ENCODE measurements around the gene RELN.

The RELN gene

GRCh38 chr7:103613655-103614642 lies 375.5 kb downstream of the RELN start:
- Histone ChIP-seq H3K4me2 (ENCODE audit: low read depth, low read length, poor library complexity, severe bottlenecking) (no peak overlapping the region), H3K36me3 (ENCODE audit: insufficient read depth, low read length) (no peaks in the 10 kb centered on the region), H3K9me2 (replicated peaks; ENCODE audit: low read depth, low read length) (no peaks in the 10 kb centered on the region), H2AFZ (ENCODE audit: low read length) (no peak overlapping the region), H3K9ac (ENCODE audit: low read depth, low read length, poor library complexity, severe bottlenecking) (no peak overlapping the region), H3K9me3 (ENCODE audit: insufficient read depth, low read depth, low read length) (no peaks in the 10 kb centered on the region), H3K27me3 (ENCODE audit: insufficient read depth, low read length, poor library complexity, severe bottlenecking) (no peaks in the 10 kb centered on the region), H3F3A (ENCODE audit: low read depth) (no peaks in the 10 kb centered on the region), H4K20me1 (ENCODE audit: insufficient read depth, low read length, poor library complexity, severe bottlenecking) (no peaks in the 10 kb centered on the region), H3K79me2 (ENCODE audit: insufficient read depth, low read length) (no peaks in the 10 kb centered on the region), H3K4me3 (ENCODE audit: low read length, poor library complexity, severe bottlenecking) (no peak overlapping the region), H3K4me1 (ENCODE audit: insufficient read depth, low read length, poor library complexity, severe bottlenecking) (no peaks in the 10 kb centered on the region)
- TF ChIP-seq CTCF (conservative IDR thresholded peaks at IDR 0.05; ENCODE audit: low read length) (peak; percentile 42), EZH2phosphoT487 (IDR thresholded peaks at IDR 0.05; ENCODE audit: borderline replicate concordance) (no peak)

GRCh38 chr7:103609778-103610177 lies 379.7 kb downstream of the RELN start:
- H4K20me1 ChIP-seq (ENCODE audit: insufficient read depth, low read length, poor library complexity, severe bottlenecking), result no peaks in the 10 kb centered on the region
- H3F3A ChIP-seq (ENCODE audit: low read depth), result no peaks in the 10 kb centered on the region
- H3K9ac ChIP-seq (ENCODE audit: low read depth, low read length, poor library complexity, severe bottlenecking), result no peak overlapping the region
- no peaks in the 10 kb centered on the region for H3K9me2 ChIP-seq (replicated peaks; ENCODE audit: low read depth, low read length)
- H2AFZ ChIP-seq (ENCODE audit: low read length), result no peak overlapping the region
- TF ChIP-seq EZH2phosphoT487 (IDR thresholded peaks at IDR 0.05; ENCODE audit: borderline replicate concordance), result no peak
- TF ChIP-seq CTCF (conservative IDR thresholded peaks at IDR 0.05; ENCODE audit: low read length), result no peak
- H3K9me3 ChIP-seq (ENCODE audit: insufficient read depth, low read depth, low read length), result no peaks in the 10 kb centered on the region
- no peaks in the 10 kb centered on the region for H3K4me1 ChIP-seq (ENCODE audit: insufficient read depth, low read length, poor library complexity, severe bottlenecking)
- H3K4me3 ChIP-seq (ENCODE audit: low read length, poor library complexity, severe bottlenecking), result no peak overlapping the region
- H3K36me3 ChIP-seq (ENCODE audit: insufficient read depth, low read length), result no peaks in the 10 kb centered on the region
- no peaks in the 10 kb centered on the region for H3K79me2 ChIP-seq (ENCODE audit: insufficient read depth, low read length)
- no peak overlapping the region for H3K4me2 ChIP-seq (ENCODE audit: low read depth, low read length, poor library complexity, severe bottlenecking)
- H3K27me3 ChIP-seq (ENCODE audit: insufficient read depth, low read length, poor library complexity, severe bottlenecking), result no peaks in the 10 kb centered on the region

- Histone ChIP-seq H4K20me1 (ENCODE audit: insufficient read depth, low read length, poor library complexity, severe bottlenecking) (no peaks in the 10 kb centered on the region), H3K36me3 (ENCODE audit: insufficient read depth, low read length) (no peaks in the 10 kb centered on the region), H3K9me3 (ENCODE audit: insufficient read depth, low read depth, low read length) (no peaks in the 10 kb centered on the region), H2AFZ (ENCODE audit: low read length) (no peak overlapping the region), H3K79me2 (ENCODE audit: insufficient read depth, low read length) (no peaks in the 10 kb centered on the region), H3K27me3 (ENCODE audit: insufficient read depth, low read length, poor library complexity, severe bottlenecking) (no peaks in the 10 kb centered on the region), H3K4me1 (ENCODE audit: insufficient read depth, low read length, poor library complexity, severe bottlenecking) (no peaks in the 10 kb centered on the region), H3F3A (ENCODE audit: low read depth) (no peaks in the 10 kb centered on the region), H3K4me2 (ENCODE audit: low read depth, low read length, poor library complexity, severe bottlenecking) (no peak overlapping the region), H3K9me2 (replicated peaks; ENCODE audit: low read depth, low read length) (no peaks in the 10 kb centered on the region), H3K4me3 (ENCODE audit: low read length, poor library complexity, severe bottlenecking) (no peak overlapping the region), H3K9ac (ENCODE audit: low read depth, low read length, poor library complexity, severe bottlenecking) (no peak overlapping the region)
- TF ChIP-seq CTCF (conservative IDR thresholded peaks at IDR 0.05; ENCODE audit: low read length), result no peak
- TF ChIP-seq EZH2phosphoT487 (IDR thresholded peaks at IDR 0.05; ENCODE audit: borderline replicate concordance), result no peak
Observed at GRCh38 chr7:103605640-103606039, 383.8 kb downstream of the RELN start.
